Measurements from ENCODE around the gene GLG1.
"Not testable (repeated sequence)": the region's sequence is repeated elsewhere in the genome, so short reads cannot be mapped to it uniquely, and the experiment has no call there.

The GLG1 gene

GRCh38 chr16:74422086-74422485 lies 184.8 kb downstream of the GLG1 start:
- CTCF ChIA-PET, result not testable (repeated sequence)

GRCh38 chr16:74421482-74421785 lies 185.5 kb downstream of the GLG1 start:
- DNase-seq (ENCODE audit: extremely low spot score); POLR2A ChIA-PET; CTCF ChIA-PET: not testable (repeated sequence)

More at GRCh38 chr16:74422086-74422485, 184.8 kb downstream of the GLG1 start:
- POLR2A ChIA-PET; DNase-seq (ENCODE audit: extremely low spot score): not testable (repeated sequence)

DNA sequence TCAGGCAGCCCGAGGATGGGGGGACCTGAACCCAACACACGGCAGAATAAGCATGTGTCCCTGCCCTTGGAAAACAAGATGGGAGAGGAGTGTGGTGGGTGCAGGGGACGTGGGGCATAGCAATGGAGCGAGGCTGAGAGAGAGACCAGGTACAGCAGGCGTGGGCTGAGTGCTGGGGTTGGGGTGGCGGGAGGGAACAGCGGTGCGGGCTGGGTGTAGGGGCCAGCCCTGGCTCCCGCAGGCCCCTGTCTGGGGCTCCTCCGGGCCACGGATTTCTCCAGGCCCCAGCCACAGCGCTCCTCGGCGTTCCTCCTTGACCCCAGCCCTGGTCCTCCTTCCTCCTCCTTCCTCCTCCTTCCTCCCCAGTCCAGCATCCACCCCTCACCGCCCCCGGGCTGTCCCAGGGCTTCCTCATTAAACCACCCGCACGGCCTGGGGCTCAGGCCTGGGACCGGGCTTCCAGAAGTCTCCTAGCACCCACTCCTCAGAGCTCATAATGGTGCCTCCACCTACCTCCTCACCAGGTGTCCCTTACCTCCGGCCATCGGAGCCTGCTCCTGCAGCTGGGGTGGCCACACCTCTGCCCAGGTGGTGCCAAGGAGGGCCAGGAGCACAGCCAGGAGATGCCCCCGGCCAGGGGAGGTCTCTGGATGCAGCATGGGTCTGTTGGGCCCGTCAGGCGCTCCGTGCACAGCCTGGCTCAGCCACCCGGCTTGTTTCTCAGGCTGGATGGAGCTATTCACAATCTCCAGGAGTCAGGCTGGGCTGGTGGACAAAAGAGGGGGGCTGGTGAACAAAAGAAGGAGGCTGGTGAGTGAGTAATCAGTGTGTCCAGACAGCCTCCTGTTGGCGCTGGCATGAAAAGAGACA lies 186.1 kb downstream of the GLG1 start, which contains the start of gene CLEC18B:
Gene CLEC18B (minus strand): TSS at position 867 of the 870 bp plus-strand sequence. CDS start 208 bp downstream, at position 659.
- DNase-seq (ENCODE audit: extremely low spot score); POLR2A ChIA-PET; CTCF ChIA-PET: not testable (repeated sequence)

DNA sequence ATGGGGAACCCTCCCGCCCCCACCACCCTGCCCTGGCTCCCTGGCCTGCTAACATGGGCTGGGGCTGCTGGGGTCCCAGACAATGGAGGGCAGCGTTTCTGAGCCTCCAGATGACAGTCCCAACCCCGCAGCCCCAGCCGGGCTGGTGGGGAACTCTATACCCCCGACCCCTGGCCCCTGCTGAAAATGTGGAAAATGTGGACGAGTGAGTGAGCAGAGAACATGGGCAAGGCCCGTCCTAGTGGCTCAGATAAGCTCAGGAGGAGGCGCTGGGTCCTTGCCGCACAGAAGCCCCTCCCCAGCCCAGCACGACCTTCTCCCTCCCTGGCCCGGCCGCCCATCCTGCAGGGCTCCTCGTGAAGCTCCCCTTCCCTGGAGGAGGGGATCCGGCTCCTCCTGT lies 187.1 kb downstream of the GLG1 start:
- POLR2A ChIA-PET; DNase-seq (ENCODE audit: extremely low spot score); CTCF ChIA-PET: not testable (repeated sequence)

GRCh38 chr16:74417897-74418296 lies 189.0 kb downstream of the GLG1 start:
- CTCF ChIA-PET; POLR2A ChIA-PET; DNase-seq (ENCODE audit: extremely low spot score): not testable (repeated sequence)

- CTCF ChIA-PET; POLR2A ChIA-PET; DNase-seq (ENCODE audit: extremely low spot score): not testable (repeated sequence)
Measured at GRCh38 chr16:74413920-74414319, 193.0 kb downstream of the GLG1 start.

GRCh38 chr16:74413485-74413884 lies 193.4 kb downstream of the GLG1 start:
- POLR2A ChIA-PET; DNase-seq (ENCODE audit: extremely low spot score); CTCF ChIA-PET: not testable (repeated sequence)

GRCh38 chr16:74412775-74413390 lies 194.0 kb downstream of the GLG1 start:
- POLR2A ChIA-PET; CTCF ChIA-PET; DNase-seq (ENCODE audit: extremely low spot score): not testable (repeated sequence)

DNA sequence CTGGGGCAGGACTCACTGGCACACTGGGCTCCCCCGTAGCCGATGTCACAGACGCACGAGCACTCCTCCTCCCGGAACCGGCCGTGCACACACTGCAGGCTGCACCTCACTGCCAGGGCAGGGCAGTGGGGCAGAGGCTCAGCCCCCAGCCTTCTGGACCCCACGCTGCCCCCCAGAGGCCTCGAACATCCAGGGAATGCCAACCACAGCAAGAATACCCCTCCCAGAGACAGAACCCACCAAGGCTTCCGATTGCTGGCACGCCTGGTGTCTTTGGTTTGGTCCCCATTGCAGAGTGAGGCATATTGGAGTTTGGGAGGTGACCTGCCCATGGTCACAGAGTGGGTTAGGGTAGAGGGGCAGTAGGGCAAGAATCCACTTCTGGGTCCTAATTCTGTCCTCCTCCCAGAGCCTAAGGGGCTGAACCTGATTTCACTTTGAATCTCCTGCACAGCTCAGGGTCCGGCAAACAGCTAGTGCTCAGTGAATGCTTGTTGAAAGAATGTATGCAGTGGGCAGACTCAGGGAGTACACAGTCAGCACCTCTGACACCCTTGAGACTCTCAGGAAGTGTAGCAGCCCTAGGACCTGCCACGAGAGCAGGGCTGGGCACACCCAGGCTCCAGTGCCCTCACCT lies 194.7 kb downstream of the GLG1 start:
- POLR2A ChIA-PET; DNase-seq (ENCODE audit: extremely low spot score); CTCF ChIA-PET: not testable (repeated sequence)

DNA sequence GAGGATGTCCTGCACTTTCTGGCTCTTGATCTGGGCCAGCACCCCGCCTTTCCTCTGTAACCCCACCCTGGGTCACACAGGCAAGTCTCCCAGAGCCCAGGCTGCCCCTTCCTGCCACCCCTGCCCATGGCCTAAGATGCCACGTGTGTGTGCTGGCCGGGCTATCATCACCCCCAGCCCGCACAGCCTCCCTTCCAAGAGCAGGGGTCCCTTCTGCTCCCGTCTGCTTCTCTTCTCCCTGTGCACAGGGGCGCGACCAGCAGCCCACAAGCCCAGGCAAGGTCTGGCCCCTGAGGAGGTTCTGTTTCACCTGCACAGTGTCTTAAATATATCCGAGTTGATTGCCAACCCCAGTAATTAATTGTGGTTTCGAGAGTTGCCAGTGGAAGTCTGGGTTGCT lies 195.9 kb downstream of the GLG1 start:
- DNase-seq (ENCODE audit: extremely low spot score); POLR2A ChIA-PET; CTCF ChIA-PET: not testable (repeated sequence)

DNA sequence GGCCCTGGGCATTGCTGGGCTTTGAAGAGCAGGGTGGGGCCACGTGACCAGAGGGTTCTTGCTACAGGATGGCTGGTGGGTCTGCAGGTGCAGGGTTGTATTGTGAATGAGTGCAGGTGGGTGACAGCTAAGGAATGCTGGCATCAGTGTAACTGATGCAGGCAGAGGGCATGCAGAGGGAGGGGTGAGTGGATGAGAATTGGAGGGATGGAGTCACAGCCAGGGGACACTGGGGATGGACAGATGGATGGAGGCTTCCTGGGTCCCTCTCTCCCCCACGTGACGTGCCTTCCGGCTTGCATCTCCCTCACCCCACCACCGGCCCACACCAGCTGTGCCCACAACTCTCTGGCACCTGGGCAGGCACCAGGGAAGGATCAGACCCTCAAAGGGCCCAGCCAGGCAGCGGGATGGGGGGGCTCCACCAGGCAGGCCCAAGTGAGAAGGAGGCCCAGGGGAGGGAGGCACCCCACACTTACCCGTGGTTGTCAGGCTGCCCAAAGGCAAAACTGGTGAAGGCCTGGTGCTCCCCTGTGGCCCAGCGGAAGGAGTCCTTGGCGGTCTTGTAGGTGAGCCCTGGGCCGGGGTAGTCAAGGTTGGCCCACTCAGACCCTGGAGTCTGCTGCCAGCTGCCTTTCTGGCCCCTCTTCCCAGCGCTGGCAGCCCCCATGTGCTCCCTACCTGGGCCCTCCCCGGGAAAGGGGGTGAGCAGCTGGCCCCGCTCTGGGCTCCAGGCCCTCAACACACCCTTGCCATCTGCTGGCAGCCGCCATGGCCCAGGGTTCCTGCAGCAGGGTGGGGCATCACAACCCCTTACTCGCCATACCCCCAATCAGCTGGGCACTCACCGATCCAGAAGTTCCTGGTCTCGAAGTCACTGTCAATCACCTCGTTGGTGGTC lies 196.6 kb downstream of the GLG1 start:
- DNase-seq (ENCODE audit: extremely low spot score); CTCF ChIA-PET; POLR2A ChIA-PET: not testable (repeated sequence)

DNA sequence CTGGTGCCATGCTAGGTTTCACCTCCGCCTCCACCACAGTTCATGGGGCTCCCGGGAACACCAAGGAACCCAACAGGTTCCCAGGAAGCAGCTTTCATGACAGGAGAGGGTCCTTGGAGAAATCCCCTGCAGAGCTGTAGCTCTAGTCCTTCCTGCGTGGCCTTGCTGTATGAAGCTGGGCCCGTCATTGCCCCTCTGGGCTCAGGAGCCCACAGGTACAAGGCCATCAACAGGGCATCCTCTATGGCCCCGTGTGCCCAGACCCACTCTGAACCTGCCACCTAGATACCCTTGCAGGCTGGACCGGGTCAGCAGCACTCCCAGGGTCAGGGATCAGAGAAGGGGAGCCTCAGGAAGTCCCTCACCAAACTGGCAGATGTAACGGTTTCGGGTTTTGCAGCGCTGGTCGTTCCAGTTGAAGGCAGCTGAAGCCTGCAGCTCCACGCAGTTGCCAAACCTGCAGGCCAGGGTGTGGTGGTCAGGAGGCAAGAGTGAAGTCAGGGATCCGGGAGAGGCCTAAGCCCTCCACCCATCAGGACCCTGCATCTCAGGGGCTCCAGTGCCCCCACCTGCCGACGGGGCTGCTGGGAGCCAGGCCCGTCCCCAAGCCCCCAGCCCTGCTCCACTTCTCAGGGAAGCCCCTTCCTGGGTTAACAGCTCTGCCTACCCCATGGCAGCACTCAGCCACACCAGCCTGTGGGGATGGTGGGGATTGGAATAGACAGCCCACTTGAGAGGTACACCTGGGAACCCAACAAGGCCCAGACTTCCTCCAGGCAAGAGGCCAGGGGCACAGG lies 197.5 kb downstream of the GLG1 start:
- POLR2A ChIA-PET; CTCF ChIA-PET; DNase-seq (ENCODE audit: extremely low spot score): not testable (repeated sequence)

DNA sequence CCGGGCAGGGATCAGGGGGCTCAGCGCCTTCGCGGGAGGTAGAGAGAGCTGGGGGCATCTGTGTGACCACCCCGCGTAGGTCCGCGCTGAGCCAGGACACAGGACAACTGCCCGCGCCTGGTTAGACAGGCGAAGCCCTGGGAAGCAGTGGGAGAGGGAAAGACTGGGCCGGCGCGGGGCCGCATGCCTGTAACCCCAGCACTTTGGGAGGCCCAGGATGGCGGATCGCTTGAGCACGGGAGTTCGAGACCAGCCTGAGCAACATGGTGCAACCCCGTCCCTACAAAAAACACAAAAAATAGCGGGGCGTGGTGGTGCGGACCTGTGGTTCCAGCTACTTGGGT lies 199.6 kb downstream of the GLG1 start:
- POLR2A ChIA-PET; CTCF ChIA-PET; DNase-seq (ENCODE audit: extremely low spot score): not testable (repeated sequence)

- DNase-seq (ENCODE audit: extremely low spot score); CTCF ChIA-PET; POLR2A ChIA-PET: not testable (repeated sequence)
Measured at GRCh38 chr16:74406600-74407361, 200.1 kb downstream of the GLG1 start.

DNA sequence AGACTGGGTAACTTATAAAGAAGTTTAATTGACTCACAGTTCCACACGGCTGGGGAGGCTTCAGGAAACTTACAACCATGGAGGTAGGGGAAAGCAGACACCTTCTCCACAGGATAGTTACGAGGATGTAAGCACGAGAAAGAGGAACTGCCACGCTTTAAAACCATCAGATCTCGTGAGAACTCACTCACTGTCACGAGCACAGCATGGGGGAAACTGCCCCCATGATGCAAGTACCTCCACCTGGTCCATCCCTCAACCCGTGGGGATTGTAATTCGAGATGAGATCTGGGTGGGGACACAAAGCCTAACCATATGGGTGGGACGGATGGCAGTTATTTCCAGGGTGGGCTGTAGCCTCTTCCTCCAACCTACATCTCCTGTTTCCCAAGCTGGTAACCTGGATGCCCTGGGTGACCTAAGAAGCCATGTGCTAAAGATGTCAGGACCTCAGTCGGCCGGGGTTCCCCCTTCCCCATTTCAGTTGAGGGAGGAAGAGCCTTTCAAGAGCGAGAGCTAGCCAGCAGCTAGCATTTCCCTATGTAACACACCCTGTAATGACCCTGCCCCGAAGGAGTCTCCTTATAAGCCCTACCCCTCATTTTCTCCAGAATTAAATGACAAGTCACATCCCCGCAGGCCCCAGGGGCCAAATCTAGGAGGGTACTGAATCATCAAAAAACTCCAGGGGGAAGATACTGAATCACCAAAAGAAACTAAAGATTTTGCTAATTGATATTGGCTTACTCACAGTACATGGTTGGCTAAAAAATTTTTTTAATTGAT lies 202.6 kb downstream of the GLG1 start:
- CTCF ChIA-PET, POLR2A ChIA-PET: not testable (repeated sequence)

DNA sequence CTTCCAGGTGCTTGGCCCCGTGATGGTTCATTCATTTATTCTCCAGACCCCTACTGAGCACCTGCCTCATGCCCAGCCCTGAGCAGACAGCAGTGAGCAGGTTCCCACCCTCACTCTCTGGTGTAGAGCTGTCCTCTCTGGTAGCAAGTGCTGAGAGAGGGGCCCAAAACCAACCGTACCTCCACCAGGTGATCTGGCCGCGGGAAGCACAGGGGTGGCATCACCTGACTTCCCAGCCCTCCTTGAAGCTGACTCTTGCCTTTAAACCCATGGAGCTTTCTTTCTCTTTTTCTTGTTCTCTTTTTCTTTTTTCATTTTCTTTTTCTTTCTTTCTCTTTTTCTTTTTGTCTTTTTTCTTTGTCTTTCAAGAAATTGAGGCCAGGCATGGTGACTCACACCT lies 206.7 kb downstream of the GLG1 start:
- POLR2A ChIA-PET; DNase-seq (ENCODE audit: extremely low spot score); CTCF ChIA-PET: not testable (repeated sequence)

More for the DNA sequence above, 202.6 kb downstream of the GLG1 start:
- not testable (repeated sequence) for DNase-seq (ENCODE audit: extremely low spot score)
